RWPE2 (cell line): ENCODE measurements around the gene STX1A.
"Not testable (repeated sequence)": the region's sequence is repeated elsewhere in the genome, so short reads cannot be mapped to it uniquely, and the experiment has no call there.

ENCODE experiments used
- ATAC-seq: fragments of 200-7000 bp; cut with Tn5 transposase; 3 replicates; pipeline ENCODE4 v1.9.1; 2021; ENCODE audit warnings: low read depth
- DNase-seq: peaks from one replicate; pipeline ENCODE4 v3.0.0-alpha.2; 2020; ENCODE audit warnings: low spot score
- H3K27ac ChIP-seq: fragments of 450-650 bp; 2 replicates; pipeline ENCODE4 v1.5.1; 2017; ENCODE audit warnings: mild to moderate bottlenecking; ENCODE audit not compliant: poor library complexity, severe bottlenecking
- H3K27me3 ChIP-seq: fragments of 250-450 bp; sonication (Bioruptor Pico); 2 replicates; pipeline ENCODE4 v1.5.1; 2021; ENCODE audit warnings: mild to moderate bottlenecking, moderate library complexity; ENCODE audit not compliant: insufficient read depth, poor library complexity, severe bottlenecking
- H3K36me3 ChIP-seq: fragments of 250-450 bp; sonication (Bioruptor Pico); 2 replicates; pipeline ENCODE4 v1.5.1; 2020; ENCODE audit warnings: low read depth, mild to moderate bottlenecking, moderate library complexity
- H3K4me1 ChIP-seq: fragments of 250-450 bp; sonication (Bioruptor Pico); 2 replicates; pipeline ENCODE4 v1.5.1; 2021; ENCODE audit warnings: mild to moderate bottlenecking, moderate library complexity; ENCODE audit not compliant: insufficient read depth, poor library complexity, severe bottlenecking
- H3K4me3 ChIP-seq: fragments of 250-450 bp; sonication (Bioruptor Pico); 2 replicates; pipeline ENCODE4 v1.5.1; 2021; ENCODE audit warnings: mild to moderate bottlenecking, moderate library complexity; ENCODE audit not compliant: severe bottlenecking
- H3K9me3 ChIP-seq: fragments of 250-450 bp; sonication (Bioruptor Pico); 2 replicates; pipeline ENCODE4 v1.5.1; 2021; ENCODE audit warnings: mild to moderate bottlenecking, moderate library complexity; ENCODE audit not compliant: severe bottlenecking
- TF ChIP-seq, protein P1 (sequence below): fragments of 450-650 bp; IDR thresholded peaks from one replicate; pipeline ENCODE4 v1.5.1; 2017; ENCODE audit warnings: mild to moderate bottlenecking, moderate library complexity; ENCODE audit not compliant: poor library complexity, severe bottlenecking

The STX1A gene

DNA sequence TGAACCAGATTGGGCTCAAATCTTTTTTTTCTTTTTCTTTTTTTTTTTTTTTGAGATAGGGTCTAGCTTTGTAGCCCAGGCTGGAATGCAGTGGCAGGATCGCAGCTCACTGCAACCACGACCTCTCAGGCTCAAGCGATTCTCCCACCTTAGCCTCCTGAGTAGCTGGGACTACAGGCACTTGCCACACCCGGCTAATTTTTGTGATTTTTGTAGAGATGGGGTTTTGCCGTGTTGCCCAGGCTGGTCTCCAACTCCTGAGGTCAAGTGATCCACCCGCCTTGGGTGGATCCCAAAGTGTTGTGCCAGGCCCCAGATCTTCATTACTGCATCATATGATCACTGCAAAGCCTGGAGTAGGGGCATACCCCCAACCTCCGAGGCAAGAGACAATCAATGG, 39.0 kb downstream of the STX1A start:
- H3K4me3 ChIP-seq = no peak overlapping the region
- no peak overlapping the region for H3K27ac ChIP-seq
- TF ChIP-seq, protein P1, sequence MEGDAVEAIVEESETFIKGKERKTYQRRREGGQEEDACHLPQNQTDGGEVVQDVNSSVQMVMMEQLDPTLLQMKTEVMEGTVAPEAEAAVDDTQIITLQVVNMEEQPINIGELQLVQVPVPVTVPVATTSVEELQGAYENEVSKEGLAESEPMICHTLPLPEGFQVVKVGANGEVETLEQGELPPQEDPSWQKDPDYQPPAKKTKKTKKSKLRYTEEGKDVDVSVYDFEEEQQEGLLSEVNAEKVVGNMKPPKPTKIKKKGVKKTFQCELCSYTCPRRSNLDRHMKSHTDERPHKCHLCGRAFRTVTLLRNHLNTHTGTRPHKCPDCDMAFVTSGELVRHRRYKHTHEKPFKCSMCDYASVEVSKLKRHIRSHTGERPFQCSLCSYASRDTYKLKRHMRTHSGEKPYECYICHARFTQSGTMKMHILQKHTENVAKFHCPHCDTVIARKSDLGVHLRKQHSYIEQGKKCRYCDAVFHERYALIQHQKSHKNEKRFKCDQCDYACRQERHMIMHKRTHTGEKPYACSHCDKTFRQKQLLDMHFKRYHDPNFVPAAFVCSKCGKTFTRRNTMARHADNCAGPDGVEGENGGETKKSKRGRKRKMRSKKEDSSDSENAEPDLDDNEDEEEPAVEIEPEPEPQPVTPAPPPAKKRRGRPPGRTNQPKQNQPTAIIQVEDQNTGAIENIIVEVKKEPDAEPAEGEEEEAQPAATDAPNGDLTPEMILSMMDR = no peak
- no peaks in the 10 kb centered on the region for H3K27me3 ChIP-seq
- H3K9me3 ChIP-seq = no peaks in the 10 kb centered on the region
- peaks cover 7% of the 10 kb centered on the region for H3K36me3 ChIP-seq
- ATAC-seq (no peak), DNase-seq (no peak)
- H3K4me1 ChIP-seq = peaks cover 11% of the 10 kb centered on the region

DNA sequence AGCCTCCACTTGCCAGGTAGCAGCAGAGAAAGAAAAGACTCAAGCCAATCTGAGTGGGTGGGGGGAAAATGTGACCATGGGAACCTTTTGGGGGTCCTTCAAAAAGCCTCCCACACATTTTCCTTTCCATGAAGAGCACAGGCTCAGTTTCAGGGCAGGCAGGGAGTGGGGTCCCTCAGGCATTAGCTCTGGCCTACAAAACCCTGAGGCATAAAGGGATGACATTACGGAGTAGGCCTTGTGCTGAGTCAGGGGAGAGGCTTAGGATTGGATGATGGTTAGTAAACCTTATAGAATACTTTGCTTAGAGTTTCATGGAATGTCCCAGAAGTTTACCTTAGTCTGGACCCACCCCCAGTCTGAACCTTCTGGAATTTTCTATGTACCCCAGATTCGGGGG, 39.8 kb downstream of the STX1A start:
- Histone ChIP-seq H3K9me3 (no peaks in the 10 kb centered on the region), H3K36me3 (peaks cover 7% of the 10 kb centered on the region), H3K27me3 (no peaks in the 10 kb centered on the region), H3K4me3 (no peak overlapping the region), H3K27ac (no peak overlapping the region), H3K4me1 (peaks cover 11% of the 10 kb centered on the region)
- ATAC-seq (no peak), DNase-seq (no peak)
- TF ChIP-seq, protein P1 = no peak

DNA sequence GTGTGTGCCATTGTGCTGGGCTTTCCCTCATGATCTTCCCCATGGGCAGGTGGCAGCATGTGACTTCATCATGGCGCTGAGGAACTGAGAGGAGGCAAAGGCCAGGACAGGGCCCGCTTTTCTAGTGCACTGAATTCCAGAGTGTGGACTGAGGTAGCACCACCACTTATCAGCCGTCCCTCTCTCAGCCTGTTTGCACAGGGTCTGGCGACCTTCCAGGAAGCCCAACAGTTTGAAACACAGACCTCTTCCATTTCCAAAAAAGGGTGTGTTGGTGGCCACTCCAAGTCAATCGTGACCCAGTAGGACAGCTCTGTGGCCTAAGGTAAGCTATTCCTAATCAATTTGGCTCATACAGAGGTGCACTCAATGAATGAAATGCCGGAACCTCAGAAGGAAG, 40.6 kb downstream of the STX1A start:
- peaks cover 7% of the 10 kb centered on the region for H3K36me3 ChIP-seq
- TF ChIP-seq, protein P1 = no peak
- no peaks in the 10 kb centered on the region for H3K27me3 ChIP-seq
- ATAC-seq = no peak
- H3K4me1 ChIP-seq = peaks cover 11% of the 10 kb centered on the region
- H3K4me3 ChIP-seq = no peak overlapping the region
- no peak for DNase-seq
- no peak overlapping the region for H3K27ac ChIP-seq
- H3K9me3 ChIP-seq = no peaks in the 10 kb centered on the region

DNA sequence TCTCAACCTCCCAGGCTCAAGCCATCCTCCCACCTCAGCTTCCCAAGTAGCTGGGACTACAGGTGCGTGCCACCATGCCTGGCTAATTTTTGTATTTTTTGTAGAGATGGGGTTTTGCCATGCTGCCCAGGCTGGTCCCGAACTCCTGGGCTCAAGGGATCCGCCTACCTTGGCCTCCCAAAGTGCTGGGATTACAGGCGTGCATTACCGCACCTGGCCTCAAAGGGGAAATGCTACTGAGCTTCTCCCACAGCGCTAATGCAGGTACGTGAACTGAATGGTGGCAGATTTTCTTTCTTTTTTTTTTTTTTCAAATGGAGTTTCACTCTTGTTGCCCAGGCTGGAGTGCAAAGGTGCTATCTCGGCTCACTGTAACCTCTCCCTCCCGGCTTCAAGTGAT, 43.4 kb downstream of the STX1A start:
- not testable (repeated sequence) for H3K36me3 ChIP-seq, ATAC-seq, H3K4me1 ChIP-seq, H3K27ac ChIP-seq, H3K27me3 ChIP-seq, DNase-seq, H3K4me3 ChIP-seq, H3K9me3 ChIP-seq

DNA sequence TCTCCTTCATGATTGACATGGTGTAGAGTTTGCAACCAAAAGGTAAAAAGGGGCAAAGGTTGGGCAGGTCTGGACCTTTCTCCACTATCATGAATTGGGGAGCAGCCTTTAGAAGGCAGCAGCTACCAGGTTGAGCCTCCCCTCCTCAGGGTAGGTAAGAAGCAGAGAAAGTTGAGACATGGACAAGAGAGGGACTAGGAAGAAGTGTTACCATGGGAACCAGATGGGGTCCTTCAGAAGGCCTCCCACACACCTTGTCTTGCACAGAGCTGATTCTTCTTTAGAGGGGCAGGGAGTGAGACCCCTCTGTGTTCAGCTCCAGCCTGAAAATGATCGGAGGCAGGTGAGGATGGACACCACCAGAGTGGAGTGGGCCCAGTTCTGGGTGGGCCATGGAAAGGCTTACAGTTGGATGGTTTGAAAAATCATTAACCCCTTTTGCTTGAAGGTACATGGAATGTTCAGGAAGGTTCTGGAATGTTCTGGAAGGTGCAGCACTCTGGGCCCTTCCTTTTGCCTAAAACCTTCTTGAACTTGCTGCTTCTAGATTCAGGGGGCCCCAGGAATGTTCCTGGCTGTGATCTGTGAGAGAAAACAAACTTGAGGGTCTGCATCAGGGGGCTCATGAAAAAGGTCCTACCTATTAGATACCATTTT, 44.9 kb downstream of the STX1A start:
- Histone ChIP-seq H3K27ac (no peak overlapping the region), H3K36me3 (peaks cover 7% of the 10 kb centered on the region), H3K9me3 (no peaks in the 10 kb centered on the region), H3K4me1 (no peaks in the 10 kb centered on the region), H3K27me3 (no peaks in the 10 kb centered on the region), H3K4me3 (no peak overlapping the region)
- ATAC-seq (no peak), DNase-seq (no peak)
- TF ChIP-seq, protein P1 = no peak
